Endothelial cell (in vitro differentiated cells): Measurements from ENCODE around the gene C13orf46. TPM values are rescaled to one million over a fixed set of nuclear protein-coding genes. Genes with fewer than 3 reads are reported as not detected.

Experiments used
- DNase-seq: peaks from one replicate; pipeline ENCODE4 v3.0.0; 2021; ENCODE audit warnings: low spot score
- H3K27ac Mint-ChIP-seq: one replicate; pipeline ENCODE4 v1.8.0; 2021; ENCODE audit warnings: mixed read lengths, inconsistent platforms; ENCODE audit not compliant: unreplicated experiment
- H3K27me3 Mint-ChIP-seq: one replicate; pipeline ENCODE4 v1.8.0; 2021; ENCODE audit warnings: mild to moderate bottlenecking, moderate library complexity, mixed read lengths, inconsistent platforms; ENCODE audit not compliant: unreplicated experiment
- H3K36me3 Mint-ChIP-seq: one replicate; pipeline ENCODE4 v1.8.0; 2021; ENCODE audit warnings: mild to moderate bottlenecking, low read depth, mixed read lengths, inconsistent platforms; ENCODE audit not compliant: unreplicated experiment
- H3K4me1 Mint-ChIP-seq: one replicate; pipeline ENCODE4 v1.8.0; 2021; ENCODE audit warnings: mild to moderate bottlenecking, mixed read lengths, inconsistent platforms; ENCODE audit not compliant: unreplicated experiment
- H3K4me3 Mint-ChIP-seq: one replicate; pipeline ENCODE4 v1.8.0; 2021; ENCODE audit warnings: mild to moderate bottlenecking, mixed read lengths, inconsistent platforms; ENCODE audit not compliant: unreplicated experiment
- H3K9me3 Mint-ChIP-seq: one replicate; pipeline ENCODE4 v1.8.0; 2021; ENCODE audit warnings: mixed read lengths, inconsistent platforms; ENCODE audit not compliant: unreplicated experiment
- CTCF ChIP-seq: fragments of 200-600 bp; sonication (generic); IDR thresholded peaks from one replicate; pipeline ENCODE4 v1.5.0; 2021; ENCODE audit warnings: antibody characterized with exemption; ENCODE audit not compliant: unreplicated experiment
- total RNA-seq: library from RNA; stranded (reverse); fragmentation: NEBNext Ultra II Directional; extraction: Animal tissue kit (Norgen Biotek cat#: 25700); gene quantifications from one replicate; pipeline ENCODE4 v1.2.1, GENCODE V29; 2021; ENCODE audit not compliant: unreplicated experiment

Gene C13orf46
- total RNA-seq, 1 donor from 2014 or later, result 1.5 TPM

- H3K36me3 Mint-ChIP-seq, result peaks cover 16% of the 10 kb centered on the region
- no peak overlapping the region for H3K4me3 Mint-ChIP-seq
- no peaks in the 10 kb centered on the region for H3K4me1 Mint-ChIP-seq
- H3K27ac Mint-ChIP-seq, result peak overlapping the region; percentile 53
- H3K9me3 Mint-ChIP-seq, result no peaks in the 10 kb centered on the region
- DNase-seq, result no peak
- TF ChIP-seq CTCF, result no peak
- peaks cover 6% of the 10 kb centered on the region for H3K27me3 Mint-ChIP-seq
Observed at GRCh38 chr13:113968463-113969310, 5.2 kb downstream of the C13orf46 start.

- DNase-seq, result no peak
- Mint-ChIP-seq H3K4me1 (no peaks in the 10 kb centered on the region), H3K36me3 (peaks cover 16% of the 10 kb centered on the region), H3K27me3 (peaks cover 6% of the 10 kb centered on the region), H3K27ac (no peak overlapping the region), H3K9me3 (no peaks in the 10 kb centered on the region), H3K4me3 (no peak overlapping the region)
- no peak for TF ChIP-seq CTCF
Observed at GRCh38 chr13:113967729-113968462, 6.0 kb downstream of the C13orf46 start.

DNA sequence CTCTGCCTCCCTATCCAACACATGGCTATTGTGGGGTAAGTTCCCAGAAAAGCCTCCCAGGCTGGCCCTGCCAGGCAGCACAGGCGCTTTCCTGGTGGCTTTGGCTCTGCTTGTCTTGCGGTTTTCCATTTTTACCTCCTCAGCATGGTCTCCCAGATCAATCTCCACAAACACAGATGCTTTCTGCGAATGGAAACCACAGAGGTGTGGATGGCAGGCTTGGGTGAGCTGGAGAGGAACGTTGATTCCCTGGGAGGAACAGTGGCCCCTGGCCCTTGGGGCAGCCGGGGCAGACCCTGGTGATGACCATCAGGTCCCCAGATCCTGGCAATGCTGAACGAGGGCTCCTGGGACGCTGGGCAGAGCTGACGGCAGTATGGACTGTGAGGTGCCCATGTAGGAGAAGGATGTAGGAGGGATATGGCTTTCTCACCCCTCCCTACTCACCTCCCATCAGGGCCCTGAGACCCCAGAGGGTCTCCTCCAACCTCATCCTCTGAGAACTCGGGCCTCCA lies 6.6 kb downstream of the C13orf46 start:
- Mint-ChIP-seq H3K4me1 (no peaks in the 10 kb centered on the region), H3K27me3 (peaks cover 6% of the 10 kb centered on the region), H3K36me3 (peaks cover 16% of the 10 kb centered on the region), H3K4me3 (no peak overlapping the region), H3K9me3 (no peaks in the 10 kb centered on the region), H3K27ac (no peak overlapping the region)
- no peak for TF ChIP-seq CTCF
- no peak for DNase-seq

DNA sequence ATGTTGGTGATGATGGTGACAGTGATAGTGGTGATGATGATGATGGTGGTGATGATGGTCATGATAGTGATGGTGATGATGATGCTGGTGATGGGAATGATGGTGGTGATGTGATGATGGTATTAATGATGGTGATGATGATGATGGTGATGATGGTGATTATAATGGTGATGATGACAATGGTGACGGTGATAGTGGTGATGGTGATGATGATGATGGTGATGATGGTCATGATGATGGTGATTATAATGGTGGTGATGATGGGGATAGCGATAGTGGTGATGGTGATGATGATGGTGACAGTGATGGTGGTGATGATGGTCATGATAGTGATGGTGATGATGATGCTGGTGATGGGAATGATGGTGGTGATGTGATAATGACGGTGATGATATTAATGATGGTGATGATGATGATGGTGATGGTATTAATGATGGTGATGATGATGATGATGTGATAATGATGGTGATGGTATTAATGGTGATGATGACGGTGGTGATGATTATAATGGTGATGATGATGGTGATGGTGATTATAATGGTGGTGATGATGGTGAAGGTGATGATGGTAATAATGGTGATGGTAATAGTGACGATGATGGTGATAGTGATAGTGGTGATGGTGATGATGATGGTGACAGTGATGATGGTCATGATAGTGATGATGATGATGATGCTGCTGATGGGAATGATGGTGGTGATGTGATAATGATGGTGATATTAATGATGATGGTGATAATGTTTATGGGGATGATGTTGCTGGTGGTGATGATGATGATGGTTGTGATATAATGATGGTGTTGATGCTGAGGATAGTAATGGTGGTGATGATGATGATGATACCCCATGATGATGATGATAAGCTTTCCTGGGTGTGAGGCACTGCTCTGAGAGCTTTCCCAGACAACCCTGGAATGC lies 7.7 kb downstream of the C13orf46 start:
- peaks cover 20% of the 10 kb centered on the region for H3K36me3 Mint-ChIP-seq
- peaks cover 4% of the 10 kb centered on the region for H3K9me3 Mint-ChIP-seq
- H3K27ac Mint-ChIP-seq, result no peak overlapping the region
- no peak overlapping the region for H3K4me3 Mint-ChIP-seq
- TF ChIP-seq CTCF, result no peak
- DNase-seq, result no peak
- no peaks in the 10 kb centered on the region for H3K4me1 Mint-ChIP-seq
- H3K27me3 Mint-ChIP-seq, result peaks cover 8% of the 10 kb centered on the region
